Erythroblast (primary cell): ENCODE measurements around the gene EMC10.

Experiments
- GATA1 ChIP-seq: IDR thresholded peaks from 2 replicates; pipeline ENCODE4 v1.6.1; 2011; ENCODE audit warnings: low read depth, mild to moderate bottlenecking, control low read depth, low read length, moderate library complexity
- POLR2A ChIP-seq: IDR thresholded peaks from 2 replicates; pipeline ENCODE4 v1.6.1; 2011; ENCODE audit warnings: mild to moderate bottlenecking, low read length

DNA sequence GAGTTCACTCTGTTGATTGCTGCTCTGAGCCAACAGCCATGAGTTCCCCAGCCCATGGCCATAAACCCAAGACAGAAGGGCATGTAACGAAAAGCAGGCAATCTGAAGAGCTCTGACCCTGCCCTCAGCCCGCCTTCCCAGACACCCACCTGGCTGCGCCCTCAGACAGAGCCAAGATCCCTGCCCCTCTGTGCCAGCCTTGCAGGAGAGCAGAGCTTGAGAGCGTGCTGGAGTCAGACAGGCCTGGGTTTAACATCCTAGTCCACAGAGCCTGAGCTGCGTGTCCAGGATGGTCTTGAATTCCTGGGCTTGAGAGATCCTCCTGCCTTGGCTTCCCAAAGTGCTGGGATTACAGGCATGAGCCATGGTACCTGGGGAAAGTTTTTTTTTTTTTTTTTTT lies 19.0 kb upstream of the EMC10 start:
- TF ChIP-seq POLR2A: no peak
- TF ChIP-seq GATA1: no peak
